Left lobe of liver (tissue), 2 donors: ENCODE measurements around the gene CYTH3. TPM values are rescaled to one million over a fixed set of nuclear protein-coding genes. Genes with fewer than 3 reads are reported as not detected.
A peak's percentile ranks its signal among the peaks of the same experiment; 100 is the strongest.
"Not testable (repeated sequence)": the region's sequence is repeated elsewhere in the genome, so short reads cannot be mapped to it uniquely, and the experiment has no call there.

Experiments
- ATAC-seq: fragments of 200-7000 bp; cut with Tn5 transposase; one replicate; pipeline ENCODE4 v1.9.1; 2020; ENCODE audit warnings: mild to moderate bottlenecking, moderate library complexity
- DNase-seq: peaks from one replicate; pipeline ENCODE4 v3.0.0-alpha.2; 2020; ENCODE audit warnings: low spot score
- total RNA-seq: library from RNA; stranded (reverse); gene quantifications from one replicate; pipeline ENCODE4 v1.2.1, GENCODE V29; 2021
- donor health status: DM: no; HTN: no; CAD: no; lungs with moderate emphysema.
- donor health status: DM: no; HTN: yes; CAD: no.

The CYTH3 gene
- 3.8 TPM for total RNA-seq

- DNase-seq (peak; percentile 87), ATAC-seq (peak; percentile 96)
Measured at GRCh38 chr7:6272481-6273323, at the start of gene CYTH3. TSS of gene CYTH3 (minus strand) at chr7:6272624. CDS start at chr7:6272507, 117 bp downstream.

- ATAC-seq: no peak
- DNase-seq: no peak
Measured at GRCh38 chr7:6320791-6321190, 48.4 kb upstream of the CYTH3 start.

GRCh38 chr7:6317797-6318438 lies 45.5 kb upstream of the CYTH3 start:
- DNase-seq: no peak

GRCh38 chr7:6316226-6316625 lies 43.8 kb upstream of the CYTH3 start:
- DNase-seq (no peak), ATAC-seq (no peak)

More at GRCh38 chr7:6317797-6318438, 45.5 kb upstream of the CYTH3 start:
- ATAC-seq: peak; percentile 66

GRCh38 chr7:6315746-6316145 lies 43.3 kb upstream of the CYTH3 start:
- ATAC-seq: no peak
- no peak for DNase-seq

GRCh38 chr7:6310271-6310993 lies 38.0 kb upstream of the CYTH3 start:
- ATAC-seq (no peak), DNase-seq (no peak)

- DNase-seq: no peak
- no peak for ATAC-seq
Measured at GRCh38 chr7:6307762-6308161, 35.3 kb upstream of the CYTH3 start.

- ATAC-seq (no peak), DNase-seq (no peak)
Measured at GRCh38 chr7:6306471-6306870, 34.0 kb upstream of the CYTH3 start.

- ATAC-seq: no peak
Measured at GRCh38 chr7:6305330-6305729, 32.9 kb upstream of the CYTH3 start.

GRCh38 chr7:6301446-6301845 lies 29.0 kb upstream of the CYTH3 start:
- ATAC-seq: not testable (repeated sequence)

More at GRCh38 chr7:6305330-6305729, 32.9 kb upstream of the CYTH3 start:
- no peak for DNase-seq

GRCh38 chr7:6299774-6300173 lies 27.4 kb upstream of the CYTH3 start:
- DNase-seq (no peak), ATAC-seq (no peak)

More at GRCh38 chr7:6301446-6301845, 29.0 kb upstream of the CYTH3 start:
- DNase-seq: not testable (repeated sequence)

- ATAC-seq (no peak), DNase-seq (no peak)
Measured at GRCh38 chr7:6294839-6295238, 22.4 kb upstream of the CYTH3 start.

GRCh38 chr7:6293202-6293601 lies 20.8 kb upstream of the CYTH3 start:
- no peak for DNase-seq
- no peak for ATAC-seq

- ATAC-seq, DNase-seq: not testable (repeated sequence)
Measured at GRCh38 chr7:6291941-6292340, 19.5 kb upstream of the CYTH3 start.

- DNase-seq (no peak), ATAC-seq (no peak)
Measured at GRCh38 chr7:6291531-6291930, 19.1 kb upstream of the CYTH3 start.

- ATAC-seq: no peak
- no peak for DNase-seq
Measured at GRCh38 chr7:6290319-6290741, 17.9 kb upstream of the CYTH3 start.

GRCh38 chr7:6288270-6288860 lies 15.9 kb upstream of the CYTH3 start:
- DNase-seq: no peak
- no peak for ATAC-seq

GRCh38 chr7:6286486-6286885 lies 14.1 kb upstream of the CYTH3 start:
- no peak for DNase-seq
- no peak for ATAC-seq

- no peak for ATAC-seq
- no peak for DNase-seq
Measured at GRCh38 chr7:6284461-6285360, 12.3 kb upstream of the CYTH3 start.

- DNase-seq: no peak
Measured at GRCh38 chr7:6284055-6284400, 11.6 kb upstream of the CYTH3 start.

More at GRCh38 chr7:6284055-6284400, 11.6 kb upstream of the CYTH3 start:
- no peak for ATAC-seq
